CD4-positive, CD25-positive, alpha-beta regulatory T cell (primary cell): ENCODE data around the gene PDE5A. TPM values are rescaled to one million over a fixed set of nuclear protein-coding genes. Genes with fewer than 3 reads are reported as not detected.

Experiments used
- ATAC-seq, 2 donors: fragments of 150-1000 bp; cut with Tn5 transposase; one replicate each; pipeline ENCODE4 v1.10.0; 2021; ENCODE audit warnings: low read depth in 2 of 2, moderate number of reproducible peaks in 2 of 2, moderate library complexity in 1 of 2
- DNase-seq, 3 donors: peaks; one replicate each; pipeline versions ENCODE4 v3.0.0 to v3.0.0-alpha.2; 2012 to 2022; ENCODE audit warnings: mixed read lengths in 1 of 3
- H3K27ac ChIP-seq: one replicate; pipeline ENCODE4 v1.7.0; 2013; ENCODE audit warnings: mild to moderate bottlenecking, low read length; ENCODE audit not compliant: insufficient read depth, poor library complexity, severe bottlenecking
- H3K27me3 ChIP-seq: one replicate; pipeline ENCODE4 v1.7.0; 2013; ENCODE audit warnings: low read length; ENCODE audit not compliant: control insufficient read depth, insufficient read depth
- H3K36me3 ChIP-seq: one replicate; pipeline ENCODE4 v1.7.0; 2013; ENCODE audit warnings: mild to moderate bottlenecking, low read length, moderate library complexity; ENCODE audit not compliant: control insufficient read depth, insufficient read depth
- H3K4me1 ChIP-seq: 2 replicates; pipeline ENCODE4 v1.7.0; 2013; ENCODE audit warnings: mild to moderate bottlenecking, low read length; ENCODE audit not compliant: insufficient read depth, control insufficient read depth, poor library complexity, severe bottlenecking
- H3K4me3 ChIP-seq: one replicate; pipeline ENCODE4 v1.7.0; 2013; ENCODE audit warnings: low read depth, mild to moderate bottlenecking, low read length, moderate library complexity
- H3K9me3 ChIP-seq, 2 experiments: 1 replicate in 1 of 2; 2 replicates in 1 of 2; pipeline ENCODE4 v1.7.0; 2013; ENCODE audit warnings: low read length in 2 of 2, mild to moderate bottlenecking in 1 of 2, moderate library complexity in 1 of 2; ENCODE audit not compliant: control insufficient read depth in 2 of 2
- H3K27ac Mint-ChIP-seq, 3 donors: one replicate each; pipeline ENCODE4 v1.8.0; 2020 to 2022; ENCODE audit warnings: mild to moderate bottlenecking in 3 of 3, mixed read lengths in 3 of 3, moderate library complexity in 2 of 3
- H3K27me3 Mint-ChIP-seq: one replicate; pipeline ENCODE4 v1.8.0; 2022; ENCODE audit warnings: mild to moderate bottlenecking, mixed read lengths
- H3K36me3 Mint-ChIP-seq: one replicate; pipeline ENCODE4 v1.8.0; 2020; ENCODE audit warnings: mixed read lengths
- H3K4me1 Mint-ChIP-seq, 4 donors: one replicate each; pipeline ENCODE4 v1.8.0; 2020 to 2022; ENCODE audit warnings: mixed read lengths in 4 of 4, mild to moderate bottlenecking in 1 of 4
- H3K4me3 Mint-ChIP-seq, 4 donors: one replicate each; pipeline ENCODE4 v1.8.0; 2020 to 2022; ENCODE audit warnings: mild to moderate bottlenecking in 4 of 4, mixed read lengths in 4 of 4, moderate library complexity in 3 of 4
- H3K9me3 Mint-ChIP-seq, 7 donors: one replicate each; pipeline ENCODE4 v1.8.0; 2020 to 2022; ENCODE audit warnings: mixed read lengths in 7 of 7, mild to moderate bottlenecking in 3 of 7, moderate library complexity in 2 of 7
- polyA plus RNA-seq, 4 donors: library from polyadenylated mRNA; unstranded; fragments of 300-500 nt; fragmentation: Illumina TruSeq; gene quantifications; one replicate each; pipeline ENCODE4 v1.2.3, GENCODE V29; 2021
- total RNA-seq: library from RNA; stranded (reverse); gene quantifications from one replicate; pipeline ENCODE4 v1.2.3, GENCODE V29; 2022

The PDE5A gene
- total and polyA plus RNA-seq, 5 donors from 2014 or later: 0.63 to 4.9 (median 1.3) TPM

GRCh38 chr4:119493419-119493818 is 135.2 kb downstream of the PDE5A start:
- H3K27me3 Mint-ChIP-seq: no peaks in the 10 kb centered on the region
- peaks cover 0 to 4% (median under 1%) of the 10 kb centered on the region in 4 donors for H3K4me1 Mint-ChIP-seq
- no peaks in the 10 kb centered on the region for H3K9me3 Mint-ChIP-seq
- no peak for ATAC-seq
- no peak overlapping the region for H3K27ac Mint-ChIP-seq
- Histone ChIP-seq H3K9me3 (no peaks in the 10 kb centered on the region), H3K4me1 (no peaks in the 10 kb centered on the region), H3K36me3 (peaks cover 39% of the 10 kb centered on the region), H3K4me3 (no peak overlapping the region), H3K27me3 (no peaks in the 10 kb centered on the region), H3K27ac (no peak overlapping the region)
- no peak overlapping the region for H3K4me3 Mint-ChIP-seq
- DNase-seq: peak in 2 of 3 donors; percentile 2 to 16
- peaks cover 23% of the 10 kb centered on the region for H3K36me3 Mint-ChIP-seq

DNA sequence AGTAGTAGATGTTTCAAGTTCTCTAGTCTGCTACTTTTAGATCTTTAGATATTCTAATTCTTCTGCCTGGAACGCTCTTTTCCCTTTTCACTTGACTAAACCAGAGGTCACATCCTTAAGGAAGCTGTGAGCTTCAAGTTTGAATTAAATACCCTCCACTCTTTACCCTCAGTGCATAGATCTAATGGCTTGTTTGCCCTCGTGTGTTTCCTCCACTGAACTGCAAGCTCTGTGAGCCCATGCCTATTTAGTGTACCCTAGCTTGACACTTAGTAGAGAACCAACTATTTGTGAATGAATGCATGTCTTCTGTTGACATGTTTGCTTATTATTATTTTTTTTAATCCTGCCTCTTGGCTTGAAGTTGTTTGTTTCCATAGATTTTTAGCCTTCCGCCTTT is 138.3 kb downstream of the PDE5A start:
- DNase-seq (peak in 1 of 3 donors; percentile 16), ATAC-seq (no peak)
- peaks cover 19% of the 10 kb centered on the region for H3K36me3 ChIP-seq
- Mint-ChIP-seq H3K36me3 (peaks cover 16% of the 10 kb centered on the region), H3K27ac (no peak overlapping the region), H3K9me3 (peaks cover 0 to 7% (median 0%) of the 10 kb centered on the region in 7 donors), H3K4me3 (no peak overlapping the region), H3K4me1 (peaks cover 0 to 8% (median 2%) of the 10 kb centered on the region in 4 donors), H3K27me3 (no peaks in the 10 kb centered on the region)
- no peak overlapping the region for H3K27ac ChIP-seq
- H3K27me3 ChIP-seq: no peaks in the 10 kb centered on the region
- no peaks in the 10 kb centered on the region for H3K4me1 ChIP-seq
- no peaks in the 10 kb centered on the region for H3K9me3 ChIP-seq
- H3K4me3 ChIP-seq: no peak overlapping the region

DNA sequence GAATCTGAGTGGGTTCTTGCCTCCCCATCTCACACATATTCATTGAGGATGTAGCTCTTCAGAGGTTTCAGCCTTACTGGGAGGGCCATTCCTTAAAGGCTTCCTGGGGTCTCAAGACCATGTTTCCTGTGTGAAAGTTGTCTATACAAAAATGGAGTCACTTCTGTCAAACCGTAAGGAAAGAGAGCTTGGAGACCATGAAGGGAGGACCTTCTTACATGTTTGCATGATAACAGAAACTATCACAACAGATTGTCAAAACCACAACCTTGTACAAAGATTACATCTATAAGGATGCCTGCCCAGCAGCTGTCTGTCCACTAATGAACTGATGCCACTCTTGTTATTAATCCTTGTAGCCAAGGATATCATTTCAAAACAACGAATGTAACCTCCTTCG is 139.3 kb downstream of the PDE5A start:
- H3K4me3 Mint-ChIP-seq: no peak overlapping the region
- Histone ChIP-seq H3K9me3 (no peaks in the 10 kb centered on the region), H3K4me1 (no peaks in the 10 kb centered on the region), H3K4me3 (no peak overlapping the region), H3K27me3 (no peaks in the 10 kb centered on the region), H3K36me3 (peaks cover 10% of the 10 kb centered on the region), H3K27ac (no peak overlapping the region)
- DNase-seq: no peak
- no peak overlapping the region for H3K27ac Mint-ChIP-seq
- no peaks in the 10 kb centered on the region for H3K27me3 Mint-ChIP-seq
- peaks cover 0 to 13% (median 2%) of the 10 kb centered on the region in 7 donors for H3K9me3 Mint-ChIP-seq
- ATAC-seq: no peak
- peaks cover 16% of the 10 kb centered on the region for H3K36me3 Mint-ChIP-seq
- peaks cover 0 to 8% (median 1%) of the 10 kb centered on the region in 4 donors for H3K4me1 Mint-ChIP-seq

DNA sequence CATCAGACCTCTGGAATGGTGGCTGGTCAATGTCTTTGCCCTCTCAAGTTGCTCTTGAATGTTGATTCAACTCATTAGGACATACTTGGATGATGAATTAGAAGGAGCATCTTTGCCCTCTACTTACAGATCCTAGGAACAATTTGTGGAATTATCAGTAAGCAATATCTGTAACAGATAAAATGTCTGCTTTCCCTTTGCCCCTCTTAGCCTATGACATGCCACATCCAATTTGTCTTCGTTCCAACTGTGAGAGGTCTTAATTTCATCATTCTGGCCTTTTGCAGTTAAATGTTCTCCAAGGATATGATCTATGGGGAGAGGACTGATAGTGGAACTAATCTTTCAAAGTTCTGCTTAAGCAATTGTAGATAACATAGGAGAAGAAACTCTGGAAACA is 148.3 kb downstream of the PDE5A start:
- Mint-ChIP-seq H3K27me3 (no peaks in the 10 kb centered on the region), H3K4me1 (no peaks in the 10 kb centered on the region), H3K9me3 (peaks cover 0 to 18% (median 0%) of the 10 kb centered on the region in 7 donors), H3K27ac (no peak overlapping the region), H3K36me3 (peaks cover 37% of the 10 kb centered on the region), H3K4me3 (no peak overlapping the region)
- DNase-seq: no peak
- Histone ChIP-seq H3K4me1 (no peaks in the 10 kb centered on the region), H3K9me3 (no peaks in the 10 kb centered on the region), H3K27ac (no peak overlapping the region), H3K36me3 (peaks cover 27% of the 10 kb centered on the region), H3K4me3 (no peak overlapping the region), H3K27me3 (no peaks in the 10 kb centered on the region)
- ATAC-seq: no peak

GRCh38 chr4:119479835-119480234 is 148.8 kb downstream of the PDE5A start:
- ATAC-seq (no peak), DNase-seq (no peak)
- Mint-ChIP-seq H3K27me3 (no peaks in the 10 kb centered on the region), H3K27ac (no peak overlapping the region), H3K4me3 (no peak overlapping the region), H3K4me1 (no peaks in the 10 kb centered on the region), H3K36me3 (peaks cover 39% of the 10 kb centered on the region), H3K9me3 (peaks cover 0 to 17% (median 0%) of the 10 kb centered on the region in 7 donors)
- H3K36me3 ChIP-seq: peaks cover 28% of the 10 kb centered on the region
- no peaks in the 10 kb centered on the region for H3K27me3 ChIP-seq
- no peak overlapping the region for H3K27ac ChIP-seq
- H3K9me3 ChIP-seq: no peaks in the 10 kb centered on the region
- H3K4me1 ChIP-seq: no peaks in the 10 kb centered on the region
- H3K4me3 ChIP-seq: no peak overlapping the region

- no peaks in the 10 kb centered on the region for H3K27me3 ChIP-seq
- no peaks in the 10 kb centered on the region for H3K4me1 Mint-ChIP-seq
- H3K36me3 ChIP-seq: peaks cover 31% of the 10 kb centered on the region
- H3K36me3 Mint-ChIP-seq: peaks cover 44% of the 10 kb centered on the region
- no peaks in the 10 kb centered on the region for H3K4me1 ChIP-seq
- ATAC-seq (no peak), DNase-seq (no peak)
- no peak overlapping the region for H3K27ac Mint-ChIP-seq
- H3K27ac ChIP-seq: no peak overlapping the region
- no peak overlapping the region for H3K4me3 Mint-ChIP-seq
- H3K27me3 Mint-ChIP-seq: no peaks in the 10 kb centered on the region
- peaks cover 0 to 12% (median 0%) of the 10 kb centered on the region in 7 donors for H3K9me3 Mint-ChIP-seq
- H3K9me3 ChIP-seq: no peaks in the 10 kb centered on the region
- H3K4me3 ChIP-seq: no peak overlapping the region
Measured at GRCh38 chr4:119479180-119479808, 149.3 kb downstream of the PDE5A start.

DNA sequence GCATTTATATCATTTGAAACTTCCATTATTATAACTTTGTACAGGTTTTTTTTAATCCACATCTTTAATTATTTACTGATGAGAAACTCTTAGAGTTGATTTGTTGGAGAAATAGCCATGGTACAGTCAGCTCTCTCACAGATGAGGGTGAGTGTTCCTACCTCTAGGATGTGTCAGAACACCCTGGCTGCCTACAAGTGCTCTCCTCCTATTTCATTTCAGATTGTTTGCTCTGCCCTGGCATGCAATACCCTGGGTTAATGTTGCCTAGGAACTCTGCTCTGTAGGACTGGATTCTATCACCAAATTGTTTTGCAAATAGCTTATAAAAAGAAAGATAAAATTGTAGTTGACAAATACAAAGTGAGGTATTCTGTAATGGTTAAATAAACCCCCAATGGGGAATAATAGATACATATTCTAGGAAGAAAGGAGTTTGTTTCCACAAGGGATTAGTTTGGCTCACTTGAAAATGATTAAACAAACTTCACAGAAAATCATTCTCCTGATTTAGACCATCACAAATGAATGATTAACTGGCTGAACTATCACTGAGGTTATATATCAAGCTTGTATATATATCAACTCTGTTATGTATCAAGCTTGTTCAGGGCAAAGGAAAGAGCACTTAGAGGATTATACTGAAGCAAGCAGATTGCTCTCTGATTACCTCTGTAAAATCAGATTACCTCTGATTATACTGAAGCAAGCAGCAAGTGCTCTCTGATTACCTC is 150.0 kb downstream of the PDE5A start:
- H3K4me3 ChIP-seq: no peak overlapping the region
- Mint-ChIP-seq H3K4me3 (no peak overlapping the region), H3K9me3 (peaks cover 0 to 10% (median 0%) of the 10 kb centered on the region in 7 donors), H3K27ac (no peak overlapping the region), H3K4me1 (no peaks in the 10 kb centered on the region), H3K36me3 (peaks cover 47% of the 10 kb centered on the region), H3K27me3 (no peaks in the 10 kb centered on the region)
- H3K9me3 ChIP-seq: no peaks in the 10 kb centered on the region
- H3K27ac ChIP-seq: no peak overlapping the region
- H3K4me1 ChIP-seq: no peaks in the 10 kb centered on the region
- DNase-seq (no peak), ATAC-seq (no peak)
- no peaks in the 10 kb centered on the region for H3K27me3 ChIP-seq
- peaks cover 31% of the 10 kb centered on the region for H3K36me3 ChIP-seq
